Caco-2 (cell line): Measurements from ENCODE around the gene TXNRD1. TPM values are rescaled to one million over a fixed set of nuclear protein-coding genes. Genes with fewer than 3 reads are reported as not detected.

Experiments
- BruUV-seq: library from RNA; stranded (reverse); fragments of 400-500 nt; replicated peaks from 2 replicates; lab custom pipeline; 2021; lab: Mats Ljungman, UMichigan
- CTCF ChIA-PET: fragments of 300-600 bp; sonication (Branson Sonifier 250); formaldehyde crosslinking; loops from one replicate; lab custom pipeline; 2022; ENCODE audit warnings: antibody characterized with exemption; lab: Charles Lee
- POLR2A ChIA-PET: fragments of 300-600 bp; sonication (Branson Sonifier 250); formaldehyde crosslinking; loops from one replicate; lab custom pipeline; 2022; ENCODE audit warnings: antibody characterized with exemption; lab: Charles Lee
- DNase-seq, 2 experiments: peaks; one replicate each; pipeline versions ENCODE4 v3.0.0 to v3.0.0-alpha.2; 2020 to 2022
- H3K27me3 ChIP-seq: replicated peaks from 2 replicates; pipeline ENCODE4 v1.6.0; 2011; ENCODE audit warnings: low read length; ENCODE audit not compliant: control insufficient read depth, insufficient read depth
- H3K36me3 ChIP-seq: 2 replicates; pipeline ENCODE4 v1.5.1; 2011; ENCODE audit warnings: low read length; ENCODE audit not compliant: control insufficient read depth, insufficient read depth
- H3K4me1 ChIP-seq: fragments of 250-450 bp; sonication (Bioruptor Pico); 2 replicates; pipeline ENCODE4 v1.5.1; 2020; ENCODE audit warnings: mild to moderate bottlenecking
- H3K4me3 ChIP-seq: 2 replicates; pipeline ENCODE4 v1.5.1; 2011; ENCODE audit warnings: low read depth, mild to moderate bottlenecking, control low read depth, low read length
- H3K9me3 ChIP-seq: fragments of 250-450 bp; sonication (Bioruptor Pico); 2 replicates; pipeline ENCODE4 v1.5.1; 2020; ENCODE audit warnings: mild to moderate bottlenecking, moderate library complexity
- H3K27ac Mint-ChIP-seq: one replicate; pipeline ENCODE4 v1.8.0; 2022; ENCODE audit warnings: mixed read lengths; ENCODE audit not compliant: unreplicated experiment
- H3K27me3 Mint-ChIP-seq: one replicate; pipeline ENCODE4 v1.8.0; 2022; ENCODE audit warnings: mixed read lengths; ENCODE audit not compliant: insufficient read depth, unreplicated experiment
- H3K36me3 Mint-ChIP-seq: one replicate; pipeline ENCODE4 v1.8.0; 2022; ENCODE audit warnings: mild to moderate bottlenecking, mixed read lengths; ENCODE audit not compliant: insufficient read depth, unreplicated experiment
- H3K4me1 Mint-ChIP-seq: one replicate; pipeline ENCODE4 v1.8.0; 2022; ENCODE audit warnings: low read depth, mixed read lengths; ENCODE audit not compliant: unreplicated experiment
- H3K4me3 Mint-ChIP-seq: one replicate; pipeline ENCODE4 v1.8.0; 2022; ENCODE audit warnings: mild to moderate bottlenecking, moderate library complexity, mixed read lengths; ENCODE audit not compliant: unreplicated experiment
- H3K9me3 Mint-ChIP-seq: one replicate; pipeline ENCODE4 v1.8.0; 2022; ENCODE audit warnings: mixed read lengths; ENCODE audit not compliant: unreplicated experiment
- CTCF ChIP-seq, 2 experiments: fragments of 200-600 bp in 1 of 2; IDR thresholded peaks; 1 replicate in 1 of 2; 2 replicates in 1 of 2; pipeline versions ENCODE4 v1.5.1 to v1.8.0; 2011 to 2022; ENCODE audit warnings: antibody characterized with exemption in 1 of 2, control low read depth in 1 of 2, inconsistent platforms in 1 of 2, low read depth in 1 of 2, low read length in 1 of 2, mild to moderate bottlenecking in 1 of 2, moderate library complexity in 1 of 2; ENCODE audit not compliant: insufficient read depth in 1 of 2, severe bottlenecking in 1 of 2, unreplicated experiment in 1 of 2
- intact Hi-C: fragments of 100-400 bp; cut with micrococcal nuclease; formaldehyde crosslinking; loops from one replicate; pipeline ENCODE4 v1.10.0; 2022; ENCODE audit not compliant: unreplicated experiment
- total RNA-seq: library from RNA; stranded (reverse); gene quantifications from 2 replicates; pipeline ENCODE4 v1.2.3, GENCODE V29; 2022

TXNRD1 gene
- total RNA-seq, 1 experiment from 2014 or later: 115 TPM

DNA sequence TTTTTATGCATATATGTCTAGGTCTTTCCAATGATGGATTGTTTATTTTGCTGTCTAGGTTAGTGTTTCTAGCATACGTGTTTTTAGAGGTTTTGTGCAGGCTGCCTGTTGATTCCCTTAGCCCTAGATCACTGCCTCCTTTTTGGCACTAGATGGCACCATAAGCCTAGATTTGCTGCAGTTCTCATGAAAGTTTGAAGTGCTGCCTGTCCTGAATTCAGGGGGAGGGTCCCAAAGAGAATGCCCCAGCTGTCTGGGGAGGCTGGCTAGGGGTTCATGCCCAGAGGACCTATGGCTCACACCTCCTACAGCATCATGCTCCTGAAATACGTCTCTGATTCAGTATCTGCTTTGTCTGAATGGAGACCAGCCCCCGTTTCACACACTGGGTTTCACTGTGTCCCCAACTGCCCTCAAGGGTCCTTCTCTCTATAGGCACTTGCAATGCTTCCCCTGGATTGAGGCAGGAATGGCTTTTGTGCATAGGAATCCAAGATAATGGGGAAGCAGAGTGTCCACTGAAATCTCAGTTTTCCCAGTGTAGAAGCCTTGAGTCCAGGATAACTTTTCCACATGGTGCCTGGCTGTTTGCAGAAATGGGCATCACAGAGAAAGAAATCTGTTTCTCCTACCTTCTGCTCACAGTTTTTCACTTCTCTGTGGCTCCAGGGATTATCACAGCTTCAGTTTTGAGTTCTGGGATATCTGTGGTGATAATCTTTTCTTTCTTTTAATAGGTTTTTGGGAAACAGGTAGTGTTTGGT, 14.2 kb upstream of the TXNRD1 start:
- no peaks in the 10 kb centered on the region for H3K4me1 ChIP-seq
- Mint-ChIP-seq H3K27ac (no peak overlapping the region), H3K36me3 (peaks cover 5% of the 10 kb centered on the region), H3K27me3 (peaks cover 10% of the 10 kb centered on the region), H3K9me3 (peaks cover 19% of the 10 kb centered on the region), H3K4me1 (no peaks in the 10 kb centered on the region), H3K4me3 (no peak overlapping the region)
- H3K27me3 ChIP-seq: no peaks in the 10 kb centered on the region
- ChIA-PET CTCF (no interaction called here), POLR2A (no interaction called here)
- DNase-seq: peak; percentile 51 to 58
- H3K9me3 ChIP-seq: peaks cover 3% of the 10 kb centered on the region; the same call in 1 of the 2 replicates
- no peaks in the 10 kb centered on the region for H3K36me3 ChIP-seq
- no peak overlapping the region for H3K4me3 ChIP-seq
- intact Hi-C loops: loop anchor here (1.0 to 2.0 kb wide), 3 partner anchors 93 to 851 kb away; no protein-coding TSS in a partner anchor
- no TSS peak for BruUV-seq
- peak; percentile 70 to 76 for TF ChIP-seq CTCF (IDR thresholded peaks at IDR 0.05; ENCODE audit: insufficient read depth in 1 of 2, low read depth in 1 of 2, low read length in 1 of 2, severe bottlenecking in 1 of 2, unreplicated experiment in 1 of 2)

- Histone ChIP-seq H3K36me3 (no peaks in the 10 kb centered on the region), H3K9me3 (no peaks in the 10 kb centered on the region), H3K27me3 (no peaks in the 10 kb centered on the region), H3K4me3 (no peak overlapping the region), H3K4me1 (no peaks in the 10 kb centered on the region)
- Mint-ChIP-seq H3K4me1 (no peaks in the 10 kb centered on the region), H3K9me3 (peaks cover 16% of the 10 kb centered on the region), H3K27me3 (no peaks in the 10 kb centered on the region), H3K36me3 (peaks cover 5% of the 10 kb centered on the region), H3K4me3 (no peak overlapping the region), H3K27ac (no peak overlapping the region)
- BruUV-seq: no TSS peak
- no peak for TF ChIP-seq CTCF (IDR thresholded peaks at IDR 0.05; ENCODE audit: insufficient read depth in 1 of 2, low read depth in 1 of 2, low read length in 1 of 2, severe bottlenecking in 1 of 2, unreplicated experiment in 1 of 2)
- ChIA-PET CTCF (no interaction called here), POLR2A (no interaction called here)
- intact Hi-C loops: no loop called here
- no peak for DNase-seq
Observed at GRCh38 chr12:104204690-104205480, 10.7 kb upstream of the TXNRD1 start.

GRCh38 chr12:104207416-104208205, 8.0 kb upstream of the TXNRD1 start:
- Mint-ChIP-seq H3K36me3 (no peaks in the 10 kb centered on the region), H3K27ac (no peak overlapping the region), H3K4me1 (no peaks in the 10 kb centered on the region), H3K9me3 (no peaks in the 10 kb centered on the region), H3K27me3 (no peaks in the 10 kb centered on the region), H3K4me3 (no peak overlapping the region)
- POLR2A ChIA-PET: no interaction called here
- no peaks in the 10 kb centered on the region for H3K9me3 ChIP-seq
- no peaks in the 10 kb centered on the region for H3K27me3 ChIP-seq
- H3K4me3 ChIP-seq: no peak overlapping the region
- no peaks in the 10 kb centered on the region for H3K36me3 ChIP-seq
- no peaks in the 10 kb centered on the region for H3K4me1 ChIP-seq
- no peak for TF ChIP-seq CTCF (IDR thresholded peaks at IDR 0.05; ENCODE audit: insufficient read depth in 1 of 2, low read depth in 1 of 2, low read length in 1 of 2, severe bottlenecking in 1 of 2, unreplicated experiment in 1 of 2)
- CTCF ChIA-PET: no interaction called here
- intact Hi-C loops: no loop called here
- BruUV-seq: no TSS peak
- DNase-seq: no peak
